AG04450 (cell line): ENCODE results near the gene PTPRG. TPM values are rescaled to one million over a fixed set of nuclear protein-coding genes. Genes with fewer than 3 reads are reported as not detected.

Source experiments
- CTCF ChIA-PET: fragments of 300-600, 350-600 bp; formaldehyde crosslinking; extraction: SDS; loops from one replicate; lab custom pipeline; 2022; ENCODE audit warnings: antibody characterized with exemption, inconsistent platforms; lab: Charles Lee
- POLR2A ChIA-PET: fragments of 350-600 bp; formaldehyde crosslinking; extraction: SDS; loops from one replicate; lab custom pipeline; 2021; ENCODE audit warnings: antibody characterized with exemption, inconsistent platforms; lab: Yijun Ruan, JAX
- DNase-seq: peaks from one replicate; pipeline ENCODE4 v3.0.0-alpha.2; 2011; ENCODE audit warnings: low read depth, low spot score
- H3K27ac ChIP-seq: one replicate; pipeline ENCODE4 v1.5.1; 2012; ENCODE audit warnings: low read depth, low read length, control low read depth
- H3K27me3 ChIP-seq: one replicate; pipeline ENCODE4 v1.6.0; 2012; ENCODE audit warnings: low read length; ENCODE audit not compliant: control insufficient read depth, insufficient read depth
- H3K4me3 ChIP-seq: 2 replicates; pipeline ENCODE4 v1.5.1; 2011; ENCODE audit warnings: mild to moderate bottlenecking, low read depth, low read length, control low read depth
- H3K9me3 ChIP-seq: 2 replicates; pipeline ENCODE4 v1.5.1; 2012; ENCODE audit warnings: low read length; ENCODE audit not compliant: control insufficient read depth, insufficient read depth
- polyA plus RNA-seq: library from polyadenylated mRNA; depleted of rRNA; stranded (reverse); fragments of >200 nt; gene quantifications from 2 replicates; pipeline ENCODE4 v1.2.3, GENCODE V29; 2011
- TF ChIP-seq, protein P1 (sequence below): IDR thresholded peaks from 2 replicates; pipeline ENCODE4 v1.5.1; 2011; ENCODE audit warnings: low read depth, low read length, control low read depth, inconsistent platforms

Gene PTPRG
- polyA plus RNA-seq, 1 experiment: 26.5 TPM

DNA sequence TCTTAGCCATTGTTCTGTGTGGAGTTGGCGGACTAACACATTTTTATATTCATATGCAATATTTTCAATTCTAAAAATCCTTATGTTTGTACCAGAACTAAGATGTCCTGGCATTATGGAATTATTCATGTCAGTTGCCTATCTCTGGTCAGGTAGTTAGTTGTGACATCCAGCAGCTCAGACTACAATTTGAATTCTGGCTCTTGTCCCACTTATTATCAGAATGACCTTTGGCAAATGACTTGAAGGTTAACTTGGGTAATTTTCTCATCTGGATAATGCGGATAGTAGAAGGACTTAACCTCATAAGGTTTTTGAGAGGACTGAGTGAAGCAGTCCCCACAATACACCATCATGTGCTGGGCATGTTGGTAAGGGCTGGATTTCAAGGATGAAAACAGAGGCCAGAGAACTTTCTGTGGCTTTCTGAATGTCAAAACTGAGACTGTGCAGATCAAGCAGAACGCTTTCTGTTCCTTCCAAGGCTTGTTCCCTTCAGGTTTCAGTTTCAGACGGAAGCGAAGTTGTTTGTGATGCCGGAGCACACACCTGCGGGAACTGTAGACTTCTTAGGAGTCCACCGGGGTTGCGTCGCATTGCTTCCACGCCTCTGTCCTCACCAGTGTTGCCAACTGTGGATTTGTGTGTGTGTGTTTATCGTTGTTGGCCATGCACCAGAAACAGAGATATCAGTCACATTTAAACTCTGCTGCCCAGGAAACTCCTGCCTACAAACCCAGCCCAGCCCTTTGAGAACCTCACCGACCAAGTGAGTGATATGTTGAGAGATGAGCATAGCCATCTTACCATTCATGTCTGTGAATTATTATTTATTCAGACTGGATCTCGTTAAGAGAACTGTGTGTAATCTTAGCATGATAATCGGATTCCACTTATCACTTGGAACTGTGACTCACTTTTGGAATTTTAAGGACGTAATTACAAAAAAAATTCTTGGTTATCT is 76.0 kb downstream of the PTPRG start:
- H3K27ac ChIP-seq: no peak overlapping the region
- no peaks in the 10 kb centered on the region for H3K27me3 ChIP-seq
- H3K9me3 ChIP-seq: no peaks in the 10 kb centered on the region
- H3K4me3 ChIP-seq: no peak overlapping the region
- no peak for DNase-seq
- TF ChIP-seq, protein P1, sequence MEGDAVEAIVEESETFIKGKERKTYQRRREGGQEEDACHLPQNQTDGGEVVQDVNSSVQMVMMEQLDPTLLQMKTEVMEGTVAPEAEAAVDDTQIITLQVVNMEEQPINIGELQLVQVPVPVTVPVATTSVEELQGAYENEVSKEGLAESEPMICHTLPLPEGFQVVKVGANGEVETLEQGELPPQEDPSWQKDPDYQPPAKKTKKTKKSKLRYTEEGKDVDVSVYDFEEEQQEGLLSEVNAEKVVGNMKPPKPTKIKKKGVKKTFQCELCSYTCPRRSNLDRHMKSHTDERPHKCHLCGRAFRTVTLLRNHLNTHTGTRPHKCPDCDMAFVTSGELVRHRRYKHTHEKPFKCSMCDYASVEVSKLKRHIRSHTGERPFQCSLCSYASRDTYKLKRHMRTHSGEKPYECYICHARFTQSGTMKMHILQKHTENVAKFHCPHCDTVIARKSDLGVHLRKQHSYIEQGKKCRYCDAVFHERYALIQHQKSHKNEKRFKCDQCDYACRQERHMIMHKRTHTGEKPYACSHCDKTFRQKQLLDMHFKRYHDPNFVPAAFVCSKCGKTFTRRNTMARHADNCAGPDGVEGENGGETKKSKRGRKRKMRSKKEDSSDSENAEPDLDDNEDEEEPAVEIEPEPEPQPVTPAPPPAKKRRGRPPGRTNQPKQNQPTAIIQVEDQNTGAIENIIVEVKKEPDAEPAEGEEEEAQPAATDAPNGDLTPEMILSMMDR: no peak
- CTCF ChIA-PET: no interaction called here
- POLR2A ChIA-PET: no interaction called here

DNA sequence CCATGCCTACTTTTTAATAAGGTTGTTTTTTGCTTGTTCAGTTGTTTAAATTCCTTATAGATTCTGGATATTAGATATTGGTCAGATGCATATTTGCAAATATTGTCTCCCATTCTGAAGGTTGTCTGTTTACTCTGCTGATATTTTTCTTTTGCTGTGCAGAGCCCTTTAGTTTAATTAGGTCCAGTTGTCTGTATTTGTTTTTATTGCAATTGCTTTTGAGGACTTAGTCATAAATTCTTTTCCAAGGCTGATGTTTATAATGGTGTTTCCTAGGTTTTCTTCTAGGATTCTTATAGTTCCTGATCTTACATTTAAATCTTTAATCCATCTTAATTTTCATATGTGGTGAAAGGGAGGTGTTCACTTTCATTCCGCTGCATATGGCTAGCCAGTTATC is 77.4 kb downstream of the PTPRG start:
- ChIA-PET POLR2A (no interaction called here), CTCF (no interaction called here)
- Histone ChIP-seq H3K4me3 (no peak overlapping the region), H3K9me3 (no peaks in the 10 kb centered on the region), H3K27me3 (no peaks in the 10 kb centered on the region), H3K27ac (no peak overlapping the region)
- DNase-seq: no peak
- TF ChIP-seq, protein P1: no peak

DNA sequence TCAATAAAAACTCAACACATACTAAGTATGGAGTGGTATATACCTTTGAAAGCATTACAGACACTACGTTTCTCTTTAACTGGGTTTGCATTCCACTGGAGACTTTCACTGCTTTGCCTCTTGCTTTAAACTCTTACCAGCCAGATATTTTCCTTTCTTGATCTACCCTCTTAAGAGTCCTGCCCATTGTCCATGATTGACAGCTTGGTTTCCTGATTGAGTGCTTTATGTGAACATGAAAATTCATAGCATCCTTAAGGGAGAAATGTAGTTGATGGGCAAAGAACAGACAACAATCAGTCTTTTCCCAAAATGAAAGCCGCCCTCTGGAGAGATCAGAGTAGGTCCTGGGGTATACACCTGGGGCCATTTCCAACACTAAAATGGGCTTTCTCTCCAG is 78.6 kb downstream of the PTPRG start:
- ChIA-PET POLR2A (no interaction called here), CTCF (no interaction called here)
- H3K9me3 ChIP-seq: no peaks in the 10 kb centered on the region
- H3K27me3 ChIP-seq: no peaks in the 10 kb centered on the region
- TF ChIP-seq, protein P1: no peak
- H3K27ac ChIP-seq: no peak overlapping the region
- DNase-seq: no peak
- no peak overlapping the region for H3K4me3 ChIP-seq

DNA sequence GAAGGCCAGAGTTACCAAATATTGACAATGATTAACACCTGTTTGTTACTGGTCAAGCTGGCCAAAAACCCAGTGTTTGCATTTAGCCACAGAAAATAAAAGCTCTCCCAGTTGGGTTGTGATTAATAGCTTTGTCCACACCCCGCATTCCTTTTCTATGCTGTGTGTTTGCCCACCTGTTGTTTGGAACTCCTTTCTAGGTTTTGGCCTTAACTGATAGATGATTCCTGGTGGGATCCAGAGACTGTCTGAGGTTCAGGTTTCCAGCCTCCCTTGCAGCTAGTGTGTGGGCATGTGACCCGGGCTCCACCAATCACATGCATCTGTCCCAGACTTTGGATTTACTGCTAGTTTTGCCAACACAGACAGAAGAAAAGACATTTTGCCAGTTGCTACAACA is 83.8 kb downstream of the PTPRG start:
- Histone ChIP-seq H3K9me3 (peaks cover 4% of the 10 kb centered on the region; the same call in 1 of the 2 replicates), H3K4me3 (no peak overlapping the region), H3K27me3 (no peaks in the 10 kb centered on the region), H3K27ac (no peak overlapping the region)
- ChIA-PET POLR2A (interaction anchor here (0.5 kb wide), 1 partner anchor 70 kb away, joined by 3 read pairs; no protein-coding TSS in a partner anchor), CTCF (interaction anchor here (1.0 kb wide), 1 partner anchor 544 kb away, joined by 3 read pairs; no protein-coding TSS in a partner anchor)
- TF ChIP-seq, protein P1: no peak
- no peak for DNase-seq

DNA sequence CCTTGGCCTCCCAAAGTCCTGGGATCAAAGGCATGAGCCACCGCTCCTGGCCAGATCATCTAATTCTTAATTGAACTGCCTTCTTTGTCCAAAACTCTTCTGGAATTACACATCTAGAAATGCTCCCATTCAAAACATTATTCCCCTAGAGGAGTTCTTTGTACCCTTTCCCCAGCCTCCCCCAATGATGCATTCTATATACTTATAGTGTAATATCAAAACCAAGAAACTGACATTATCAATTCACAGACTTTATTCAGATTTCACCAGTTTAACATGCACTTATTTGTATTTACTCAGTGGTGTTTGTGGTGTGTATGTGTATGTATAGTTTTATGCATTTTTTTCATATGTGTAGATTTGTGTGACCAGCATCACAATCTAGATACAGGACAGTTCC is 85.0 kb downstream of the PTPRG start:
- POLR2A ChIA-PET: interaction anchor here (1.0 kb wide), 1 partner anchor 11 kb away, joined by 4 read pairs; no protein-coding TSS in a partner anchor
- Histone ChIP-seq H3K4me3 (no peak overlapping the region), H3K27ac (no peak overlapping the region), H3K9me3 (peaks cover 4% of the 10 kb centered on the region; the same call in 1 of the 2 replicates), H3K27me3 (no peaks in the 10 kb centered on the region)
- TF ChIP-seq, protein P1: no peak
- no peak for DNase-seq
- CTCF ChIA-PET: interaction anchor here (0.7 kb wide), 1 partner anchor 245 kb away, joined by 6 read pairs; no protein-coding TSS in a partner anchor
